Memory B cell (primary cell): ENCODE results near the gene TOP2B.

Experiments
- ATAC-seq: fragments of 150-1000 bp; cut with Tn5 transposase; 2 replicates; pipeline ENCODE4 v1.10.0; 2021; ENCODE audit warnings: low read depth, mild to moderate bottlenecking, moderate library complexity
- DNase-seq, 2 donors: peaks; one replicate each; pipeline ENCODE4 v3.0.0; 2022; ENCODE audit warnings: low spot score in 2 of 2
- H3K27ac Mint-ChIP-seq: one replicate; pipeline ENCODE4 v1.8.0; 2022; ENCODE audit warnings: mild to moderate bottlenecking, moderate library complexity, mixed read lengths
- H3K27me3 Mint-ChIP-seq: one replicate; pipeline ENCODE4 v1.8.0; 2022; ENCODE audit warnings: mixed read lengths
- H3K36me3 Mint-ChIP-seq: one replicate; pipeline ENCODE4 v1.8.0; 2022; ENCODE audit warnings: mild to moderate bottlenecking, mixed read lengths
- H3K4me1 Mint-ChIP-seq: one replicate; pipeline ENCODE4 v1.8.0; 2022; ENCODE audit warnings: mixed read lengths
- H3K4me3 Mint-ChIP-seq: one replicate; pipeline ENCODE4 v1.8.0; 2022; ENCODE audit warnings: mild to moderate bottlenecking, moderate library complexity, mixed read lengths
- H3K9me3 Mint-ChIP-seq: one replicate; pipeline ENCODE4 v1.8.0; 2022; ENCODE audit warnings: mixed read lengths

The TOP2B gene, protein sequence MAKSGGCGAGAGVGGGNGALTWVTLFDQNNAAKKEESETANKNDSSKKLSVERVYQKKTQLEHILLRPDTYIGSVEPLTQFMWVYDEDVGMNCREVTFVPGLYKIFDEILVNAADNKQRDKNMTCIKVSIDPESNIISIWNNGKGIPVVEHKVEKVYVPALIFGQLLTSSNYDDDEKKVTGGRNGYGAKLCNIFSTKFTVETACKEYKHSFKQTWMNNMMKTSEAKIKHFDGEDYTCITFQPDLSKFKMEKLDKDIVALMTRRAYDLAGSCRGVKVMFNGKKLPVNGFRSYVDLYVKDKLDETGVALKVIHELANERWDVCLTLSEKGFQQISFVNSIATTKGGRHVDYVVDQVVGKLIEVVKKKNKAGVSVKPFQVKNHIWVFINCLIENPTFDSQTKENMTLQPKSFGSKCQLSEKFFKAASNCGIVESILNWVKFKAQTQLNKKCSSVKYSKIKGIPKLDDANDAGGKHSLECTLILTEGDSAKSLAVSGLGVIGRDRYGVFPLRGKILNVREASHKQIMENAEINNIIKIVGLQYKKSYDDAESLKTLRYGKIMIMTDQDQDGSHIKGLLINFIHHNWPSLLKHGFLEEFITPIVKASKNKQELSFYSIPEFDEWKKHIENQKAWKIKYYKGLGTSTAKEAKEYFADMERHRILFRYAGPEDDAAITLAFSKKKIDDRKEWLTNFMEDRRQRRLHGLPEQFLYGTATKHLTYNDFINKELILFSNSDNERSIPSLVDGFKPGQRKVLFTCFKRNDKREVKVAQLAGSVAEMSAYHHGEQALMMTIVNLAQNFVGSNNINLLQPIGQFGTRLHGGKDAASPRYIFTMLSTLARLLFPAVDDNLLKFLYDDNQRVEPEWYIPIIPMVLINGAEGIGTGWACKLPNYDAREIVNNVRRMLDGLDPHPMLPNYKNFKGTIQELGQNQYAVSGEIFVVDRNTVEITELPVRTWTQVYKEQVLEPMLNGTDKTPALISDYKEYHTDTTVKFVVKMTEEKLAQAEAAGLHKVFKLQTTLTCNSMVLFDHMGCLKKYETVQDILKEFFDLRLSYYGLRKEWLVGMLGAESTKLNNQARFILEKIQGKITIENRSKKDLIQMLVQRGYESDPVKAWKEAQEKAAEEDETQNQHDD (N-terminal part only)

DNA sequence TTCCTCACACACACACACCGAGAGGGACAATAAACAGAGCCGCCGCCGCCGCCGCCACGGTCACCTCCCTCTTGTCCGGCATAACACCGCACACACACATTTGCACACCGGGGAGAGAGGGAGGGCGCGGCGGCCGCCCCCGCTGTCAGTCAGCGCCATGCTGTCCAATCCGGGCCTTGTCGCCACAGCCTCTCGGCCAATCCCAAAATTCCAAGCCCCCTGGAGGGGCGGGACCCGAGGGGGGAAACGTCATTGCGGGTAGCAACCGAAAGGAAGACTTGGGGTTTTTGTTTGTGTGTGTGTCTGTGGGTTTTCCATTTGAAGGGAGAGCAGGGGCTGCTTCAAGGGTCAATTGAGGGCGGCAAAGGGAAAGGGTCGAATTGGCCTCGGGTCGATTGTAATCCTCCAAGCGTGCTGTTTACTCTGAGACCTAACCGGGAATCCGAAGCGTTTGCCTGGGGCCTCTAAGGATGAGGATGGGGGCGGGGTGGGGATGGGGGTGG is at the start of gene TOP2B:
Gene TOP2B (minus strand): TSS at position 96 of the 503 bp plus-strand sequence. CDS start 610 bp downstream, outside the sequence.
- peak; percentile 87 to 95 for DNase-seq
- Mint-ChIP-seq H3K27me3 (no peaks in the 10 kb centered on the region), H3K4me1 (peaks cover 29% of the 10 kb centered on the region), H3K4me3 (peak within 1 kb of the TSS; percentile 97), H3K36me3 (peaks cover 2% of the 10 kb centered on the region), H3K27ac (peak within 1 kb of the TSS; percentile 98), H3K9me3 (no peaks in the 10 kb centered on the region)
- ATAC-seq: peak; percentile 85

- peaks cover 3% of the 10 kb centered on the region for H3K36me3 Mint-ChIP-seq
- ATAC-seq (no peak), DNase-seq (no peak)
- peaks cover 6% of the 10 kb centered on the region for H3K9me3 Mint-ChIP-seq
- H3K4me1 Mint-ChIP-seq: no peaks in the 10 kb centered on the region
- H3K4me3 Mint-ChIP-seq: no peak overlapping the region
- H3K27ac Mint-ChIP-seq: no peak overlapping the region
- peaks cover 3% of the 10 kb centered on the region for H3K27me3 Mint-ChIP-seq
These were observed 48.8 kb upstream of the TOP2B start for GRCh38 chr3:25713341-25713985.

GRCh38 chr3:25711090-25711489 is 46.4 kb upstream of the TOP2B start:
- peaks cover 6% of the 10 kb centered on the region for H3K27me3 Mint-ChIP-seq
- ATAC-seq: no peak
- no peak overlapping the region for H3K4me3 Mint-ChIP-seq

DNA sequence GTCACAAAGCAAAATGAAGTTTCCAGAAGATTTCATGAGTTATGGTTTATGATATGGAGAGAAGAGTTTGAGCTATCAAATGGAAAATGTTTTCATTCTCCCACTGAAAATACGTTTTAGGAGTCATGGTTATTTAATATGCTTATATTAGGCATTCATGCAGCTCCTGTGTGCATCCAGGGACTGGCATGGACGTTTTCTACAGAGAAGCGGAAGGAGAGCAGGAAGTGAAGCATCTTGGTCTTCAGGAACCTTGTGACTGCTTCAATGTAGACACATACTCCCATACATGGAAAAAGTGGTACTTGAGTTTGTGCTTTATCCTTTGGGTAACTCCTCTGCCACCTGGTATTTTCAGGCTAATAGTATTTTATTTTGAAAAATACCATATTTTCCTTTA is 43.3 kb upstream of the TOP2B start:
- Mint-ChIP-seq H3K36me3 (no peaks in the 10 kb centered on the region), H3K4me1 (no peaks in the 10 kb centered on the region), H3K4me3 (no peak overlapping the region), H3K27ac (no peak overlapping the region), H3K9me3 (peaks cover 2% of the 10 kb centered on the region), H3K27me3 (peaks cover 11% of the 10 kb centered on the region)
- no peak for ATAC-seq
- no peak for DNase-seq

More at GRCh38 chr3:25711090-25711489, 46.4 kb upstream of the TOP2B start:
- Mint-ChIP-seq H3K4me1 (no peaks in the 10 kb centered on the region), H3K9me3 (peaks cover 2% of the 10 kb centered on the region), H3K27ac (no peak overlapping the region), H3K36me3 (no peaks in the 10 kb centered on the region)
- DNase-seq: no peak

DNA sequence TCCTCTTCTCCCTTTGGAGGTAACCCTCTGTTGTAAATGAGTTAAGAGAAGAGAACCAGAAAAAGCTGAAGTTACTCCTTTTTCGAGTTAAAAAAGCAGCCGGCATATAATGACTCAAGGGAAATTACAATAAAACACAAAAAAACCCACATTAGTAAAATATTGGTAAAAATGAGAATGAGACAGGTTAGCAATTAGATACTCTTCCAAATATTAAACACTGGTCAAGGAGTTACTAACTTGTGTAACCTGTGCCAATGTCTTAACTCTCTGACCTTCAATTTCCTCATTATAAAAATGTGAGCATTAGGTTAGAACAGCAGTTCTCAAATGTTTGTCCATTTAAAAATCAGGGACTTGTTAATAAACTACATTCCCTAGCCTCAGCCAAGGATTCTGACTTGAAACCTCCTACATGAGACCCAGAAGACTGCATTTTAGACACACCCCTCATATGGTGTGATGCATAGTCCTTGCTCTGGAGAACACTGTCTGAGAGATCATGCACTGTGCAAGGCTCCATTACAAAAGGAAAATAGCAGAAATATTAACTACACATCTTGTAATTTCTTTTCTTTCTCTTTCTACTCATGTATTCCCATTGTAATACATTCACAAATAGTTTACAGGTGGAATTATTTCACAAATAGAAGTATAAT is 42.7 kb upstream of the TOP2B start:
- ATAC-seq (no peak), DNase-seq (no peak)
- no peaks in the 10 kb centered on the region for H3K36me3 Mint-ChIP-seq
- no peak overlapping the region for H3K27ac Mint-ChIP-seq
- no peaks in the 10 kb centered on the region for H3K4me1 Mint-ChIP-seq
- H3K9me3 Mint-ChIP-seq: peaks cover 2% of the 10 kb centered on the region
- no peak overlapping the region for H3K4me3 Mint-ChIP-seq
- H3K27me3 Mint-ChIP-seq: peaks cover 14% of the 10 kb centered on the region

DNA sequence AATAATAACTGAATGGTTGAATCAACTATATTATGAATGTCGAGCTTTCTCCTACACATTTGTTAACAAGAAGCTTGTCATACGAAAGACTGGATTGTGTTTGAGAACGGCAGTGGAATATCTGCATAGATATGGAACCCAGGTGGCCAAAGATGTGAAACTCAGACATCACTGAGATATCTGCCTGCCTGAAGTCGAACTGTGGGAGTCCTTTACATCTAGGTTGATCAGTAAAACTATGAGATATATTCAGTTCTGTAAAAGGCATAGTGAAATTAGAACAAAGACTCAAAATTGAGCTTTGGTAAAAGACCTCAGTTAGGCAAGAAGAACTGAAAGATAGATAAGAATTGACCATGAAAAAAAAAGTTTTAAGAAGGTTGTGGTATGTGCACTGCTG is 41.5 kb upstream of the TOP2B start:
- no peak overlapping the region for H3K4me3 Mint-ChIP-seq
- H3K4me1 Mint-ChIP-seq: no peaks in the 10 kb centered on the region
- ATAC-seq (no peak), DNase-seq (no peak)
- no peaks in the 10 kb centered on the region for H3K9me3 Mint-ChIP-seq
- no peaks in the 10 kb centered on the region for H3K36me3 Mint-ChIP-seq
- H3K27ac Mint-ChIP-seq: no peak overlapping the region
- peaks cover 13% of the 10 kb centered on the region for H3K27me3 Mint-ChIP-seq

GRCh38 chr3:25697553-25697952 is 32.8 kb upstream of the TOP2B start:
- no peak overlapping the region for H3K4me3 Mint-ChIP-seq
- ATAC-seq: no peak
- H3K36me3 Mint-ChIP-seq: no peaks in the 10 kb centered on the region
- no peaks in the 10 kb centered on the region for H3K4me1 Mint-ChIP-seq
- no peaks in the 10 kb centered on the region for H3K9me3 Mint-ChIP-seq
- no peak overlapping the region for H3K27ac Mint-ChIP-seq
- no peak for DNase-seq
- peaks cover 1% of the 10 kb centered on the region for H3K27me3 Mint-ChIP-seq

DNA sequence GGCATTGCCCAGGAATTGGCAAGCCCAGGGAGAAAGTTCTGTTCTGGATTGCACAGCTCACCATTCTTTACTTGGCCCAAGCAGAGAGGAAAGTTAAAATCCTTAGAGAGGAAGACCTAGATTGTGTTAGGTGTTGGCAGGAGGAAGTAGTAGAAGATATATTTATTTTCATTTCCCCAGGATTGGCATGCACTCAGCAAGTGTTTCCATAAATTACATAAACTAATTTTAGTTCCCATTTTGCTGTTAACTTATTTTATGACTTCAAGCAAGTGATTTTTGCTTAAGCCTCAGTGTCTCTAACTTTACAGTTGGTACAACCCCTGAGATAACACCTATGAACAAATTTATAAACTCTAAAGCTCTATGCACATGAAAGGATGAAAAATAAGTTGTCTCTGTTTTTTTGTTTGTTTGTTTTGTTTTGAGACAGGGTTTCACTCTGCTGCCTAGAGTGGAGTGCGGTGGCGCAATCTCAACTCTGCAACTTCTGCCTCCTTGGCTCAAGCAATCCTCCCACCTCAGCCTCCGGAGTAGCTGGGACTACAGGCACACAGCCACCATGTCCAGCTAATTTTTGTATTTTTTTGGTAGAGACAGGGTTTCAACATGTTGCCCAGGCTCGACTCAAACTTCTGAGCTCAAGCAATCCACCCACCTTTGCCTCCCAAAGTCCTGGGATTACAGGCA is 31.2 kb upstream of the TOP2B start:
- H3K36me3 Mint-ChIP-seq: no peaks in the 10 kb centered on the region
- no peak for ATAC-seq
- no peaks in the 10 kb centered on the region for H3K4me1 Mint-ChIP-seq
- H3K9me3 Mint-ChIP-seq: no peaks in the 10 kb centered on the region
- no peak overlapping the region for H3K4me3 Mint-ChIP-seq
- DNase-seq: no peak
- no peak overlapping the region for H3K27ac Mint-ChIP-seq
- peaks cover 5% of the 10 kb centered on the region for H3K27me3 Mint-ChIP-seq

DNA sequence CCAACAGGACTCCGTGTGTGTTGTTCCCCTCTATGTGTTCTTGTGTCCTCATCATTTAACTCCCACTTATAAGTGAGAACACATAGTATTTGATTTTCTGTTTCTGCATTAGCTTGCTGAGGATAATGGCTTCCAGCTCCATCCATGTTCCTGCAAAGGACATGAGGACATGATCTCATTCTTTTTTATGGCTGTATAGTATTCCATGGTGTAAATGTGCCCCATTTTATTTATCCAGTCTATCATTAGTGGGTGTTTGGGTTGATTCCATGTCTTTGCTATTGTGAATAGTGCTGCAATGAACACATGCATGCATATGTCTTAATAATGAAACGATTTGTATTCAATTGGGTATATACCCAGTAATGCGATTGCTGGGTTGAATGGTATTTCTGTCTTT is 28.5 kb upstream of the TOP2B start:
- H3K36me3 Mint-ChIP-seq: no peaks in the 10 kb centered on the region
- no peak for DNase-seq
- no peaks in the 10 kb centered on the region for H3K4me1 Mint-ChIP-seq
- ATAC-seq: no peak
- peaks cover 11% of the 10 kb centered on the region for H3K27me3 Mint-ChIP-seq
- no peak overlapping the region for H3K27ac Mint-ChIP-seq
- no peaks in the 10 kb centered on the region for H3K9me3 Mint-ChIP-seq
- H3K4me3 Mint-ChIP-seq: no peak overlapping the region

GRCh38 chr3:25692341-25692740 is 27.6 kb upstream of the TOP2B start:
- Mint-ChIP-seq H3K9me3 (no peaks in the 10 kb centered on the region), H3K4me3 (no peak overlapping the region), H3K27ac (no peak overlapping the region), H3K4me1 (no peaks in the 10 kb centered on the region), H3K36me3 (no peaks in the 10 kb centered on the region), H3K27me3 (peaks cover 12% of the 10 kb centered on the region)
- no peak for ATAC-seq
- DNase-seq: no peak

GRCh38 chr3:25690768-25691533 is 26.2 kb upstream of the TOP2B start:
- Mint-ChIP-seq H3K27ac (no peak overlapping the region), H3K36me3 (no peaks in the 10 kb centered on the region), H3K4me3 (no peak overlapping the region), H3K27me3 (peaks cover 12% of the 10 kb centered on the region), H3K9me3 (no peaks in the 10 kb centered on the region), H3K4me1 (no peaks in the 10 kb centered on the region)
- ATAC-seq (no peak), DNase-seq (no peak)

- Mint-ChIP-seq H3K9me3 (no peaks in the 10 kb centered on the region), H3K4me3 (no peak overlapping the region), H3K27me3 (peaks cover 12% of the 10 kb centered on the region), H3K27ac (no peak overlapping the region), H3K36me3 (no peaks in the 10 kb centered on the region), H3K4me1 (no peaks in the 10 kb centered on the region)
- ATAC-seq: no peak
- no peak for DNase-seq
These were observed 24.5 kb upstream of the TOP2B start for GRCh38 chr3:25689226-25689625.
